HepG2 (cell line): ENCODE measurements around the gene PADI2. TPM values are rescaled to one million over a fixed set of nuclear protein-coding genes. Genes with fewer than 3 reads are reported as not detected.

ENCODE experiments used
- ATAC-seq: fragments of 200-7000 bp; cut with Tn5 transposase; 3 replicates; pipeline ENCODE4 v1.9.1; 2020; ENCODE audit warnings: mild to moderate bottlenecking, moderate library complexity
- BruUV-seq: library from RNA; stranded (reverse); fragments of 400-500 nt; replicated peaks from 2 replicates; lab custom pipeline; 2021; lab: Mats Ljungman, UMichigan
- CTCF ChIA-PET: fragments of 300-600 bp; formaldehyde crosslinking; extraction: SDS; loops from one replicate; lab custom pipeline; 2021; ENCODE audit warnings: low total read pairs, inconsistent platforms, low intra/inter-chr PET ratio; lab: Yijun Ruan, JAX
- POLR2A ChIA-PET: fragments of 350-600 bp; sonication (Branson Sonifier 250); formaldehyde crosslinking; loops from one replicate; lab custom pipeline; 2020; ENCODE audit warnings: antibody characterized with exemption, inconsistent platforms; lab: Yijun Ruan, JAX
- DNase-seq: peaks from one replicate; pipeline ENCODE4 v3.0.0-alpha.2; 2015; ENCODE audit warnings: low spot score
- FAIRE-seq: peaks from 3 replicates; lab custom pipeline; 2011; peaks lifted over from hg19 to GRCh38; lab: Jason Lieb, UNC
- H2AFZ ChIP-seq: one replicate; pipeline ENCODE4 v1.6.1; 2011; ENCODE audit warnings: low read length, inconsistent platforms
- H3K27ac ChIP-seq: fragments of 300-600 bp; 3 replicates; pipeline ENCODE4 v1.8.0; 2011; ENCODE audit warnings: mixed run types, mild to moderate bottlenecking, mixed read lengths, low read length, inconsistent platforms; ENCODE audit not compliant: insufficient read depth; ENCODE audit errors: extremely low read length
- H3K27me3 ChIP-seq, 2 experiments: fragments of 200-600 bp in 1 of 2; 2 replicates in 1 of 2; 3 replicates in 1 of 2; pipeline versions ENCODE4 v1.6.0 to v1.8.0; 2011; ENCODE audit warnings: low read length in 2 of 2, mild to moderate bottlenecking in 2 of 2, moderate library complexity in 2 of 2, inconsistent platforms in 1 of 2; ENCODE audit not compliant: insufficient read depth in 2 of 2, control insufficient read depth in 1 of 2
- H3K36me3 ChIP-seq, 2 experiments: fragments of 200-600 bp in 1 of 2; replicated peaks in 1 of 2; 2 replicates in 1 of 2; 3 replicates in 1 of 2; pipeline versions ENCODE4 v1.5.1 to v1.8.0; 2011; ENCODE audit warnings: low read length in 2 of 2, inconsistent platforms in 1 of 2; ENCODE audit not compliant: insufficient read depth in 2 of 2, control insufficient read depth in 1 of 2
- H3K4me1 ChIP-seq: 2 replicates; pipeline ENCODE4 v1.5.1; 2012; ENCODE audit warnings: low read length, inconsistent platforms; ENCODE audit not compliant: insufficient read depth
- H3K4me2 ChIP-seq: 2 replicates; pipeline ENCODE4 v1.6.0; 2011; ENCODE audit warnings: low read depth, low read length, inconsistent platforms
- H3K4me3 ChIP-seq, 3 experiments: fragments of 200-600 bp in 1 of 3; sonication (generic), shearing (Covaris generic) in 1 of 3; replicated peaks in 1 of 3; 2 replicates each; pipeline ENCODE4 v1.5.1; 2011 to 2016; ENCODE audit warnings: low read length in 3 of 3, inconsistent platforms in 2 of 3, low read depth in 2 of 3, mild to moderate bottlenecking in 2 of 3, control low read depth in 1 of 3, mixed read lengths in 1 of 3; ENCODE audit not compliant: insufficient read depth in 1 of 3
- H3K79me2 ChIP-seq: one replicate; pipeline ENCODE4 v1.6.1; 2011; ENCODE audit warnings: low read length, inconsistent platforms; ENCODE audit not compliant: insufficient read depth
- H3K9ac ChIP-seq: 2 replicates; pipeline ENCODE4 v1.6.0; 2011; ENCODE audit warnings: mild to moderate bottlenecking, low read depth, low read length, inconsistent platforms; ENCODE audit not compliant: insufficient read depth
- H3K9me3 ChIP-seq: 2 replicates; pipeline ENCODE4 v1.5.1; 2012; ENCODE audit warnings: mild to moderate bottlenecking, low read length
- H4K20me1 ChIP-seq: 2 replicates; pipeline ENCODE4 v1.6.0; 2011; ENCODE audit warnings: inconsistent platforms, mild to moderate bottlenecking, low read length, moderate library complexity; ENCODE audit not compliant: insufficient read depth
- CBX5 ChIP-seq: sonication (generic); formaldehyde crosslinking; IDR thresholded peaks from 2 replicates; pipeline ENCODE4 v1.4.0; 2020; ENCODE audit warnings: missing genetic modification reagents, borderline replicate concordance
- CEBPB ChIP-seq: IDR thresholded peaks from 2 replicates; pipeline ENCODE4 v1.6.1; 2011; ENCODE audit warnings: low read depth, low read length, improper control_type of control experiment, borderline replicate concordance
- FOXO1 ChIP-seq: sonication (generic); formaldehyde crosslinking; IDR thresholded peaks from 2 replicates; pipeline ENCODE4 v1.4.0; 2020; ENCODE audit warnings: missing genetic modification reagents
- IRF9 ChIP-seq: sonication (generic); formaldehyde crosslinking; IDR thresholded peaks from 2 replicates; pipeline ENCODE4 v1.8.0; 2022; ENCODE audit warnings: missing genetic modification reagents, mild to moderate bottlenecking, borderline replicate concordance
- MATR3 ChIP-seq: sonication (generic); formaldehyde crosslinking; IDR thresholded peaks from 2 replicates; pipeline ENCODE4 v1.4.0; 2020; ENCODE audit warnings: missing genetic modification reagents
- MLLT10 ChIP-seq: sonication (generic); formaldehyde crosslinking; IDR thresholded peaks from 2 replicates; pipeline ENCODE4 v1.4.0; 2020; ENCODE audit warnings: missing genetic modification reagents
- NFKBIZ ChIP-seq: IDR thresholded peaks from 2 replicates; pipeline ENCODE4 v1.6.1; 2018; ENCODE audit warnings: missing genetic modification reagents, missing compliant biosample characterization
- PHB2 ChIP-seq: fragments of 450-650 bp; IDR thresholded peaks from 2 replicates; pipeline ENCODE4 v1.6.1; 2018; ENCODE audit not compliant: partially characterized antibody
- RFX5 ChIP-seq: IDR thresholded peaks from 2 replicates; pipeline ENCODE4 v1.6.1; 2011; ENCODE audit warnings: low read depth, low read length, improper control_type of control experiment
- SSRP1 ChIP-seq: IDR thresholded peaks from 2 replicates; pipeline ENCODE4 v1.6.1; 2016; ENCODE audit warnings: control low read depth
- TFDP1 ChIP-seq: IDR thresholded peaks from 2 replicates; pipeline ENCODE4 v1.6.1; 2016; ENCODE audit warnings: missing compliant biosample characterization, missing genetic modification reagents, borderline replicate concordance
- ZHX1 ChIP-seq: sonication (generic); formaldehyde crosslinking; IDR thresholded peaks from 2 replicates; pipeline ENCODE4 v1.8.1; 2022; ENCODE audit warnings: low read depth, mild to moderate bottlenecking, missing genetic modification reagents
- ZNF577 ChIP-seq: sonication (generic); formaldehyde crosslinking; IDR thresholded peaks from 2 replicates; pipeline ENCODE4 v1.4.0; 2020; ENCODE audit warnings: mild to moderate bottlenecking, low read depth, missing genetic modification reagents, borderline replicate concordance
- ZNF607 ChIP-seq: sonication (generic); formaldehyde crosslinking; IDR thresholded peaks from 2 replicates; pipeline ENCODE4 v1.5.1; 2020; ENCODE audit warnings: missing genetic modification reagents, mild to moderate bottlenecking, borderline replicate concordance
- ZNF7 ChIP-seq: IDR thresholded peaks from 2 replicates; pipeline ENCODE4 v1.6.1; 2016; ENCODE audit warnings: missing biosample characterization, missing genetic modification reagents
- WGBS: methylation state at CpG from one replicate; pipeline ENCODE4 v1.1.6; 2017; ENCODE audit warnings: low lambda C conversion rate; 5-methylcytosine and 5-hydroxymethylcytosine counted together
- in situ Hi-C: cut with HindIII; loops from 2 replicates; pipeline ENCODE4 v1.10.0; 2017; ENCODE audit warnings: low pct_unique_long_range_greater_than_20kb; ENCODE audit not compliant: extremely low pct_ligation_motif_present
- intact Hi-C: fragments of 100-400 bp; cut with micrococcal nuclease; formaldehyde crosslinking; loops from one replicate; pipeline ENCODE4 v1.10.0; 2022; ENCODE audit not compliant: unreplicated experiment
- polyA plus RNA-seq, 8 experiments: library from polyadenylated mRNA; depleted of rRNA in 3 of 8; stranded (reverse) in 7 of 8; unstranded in 1 of 8; fragments of >200 nt; fragmentation: Illumina TruSeq in 4 of 8; extraction: Trizol in 4 of 8; gene quantifications; 2 replicates each; pipeline versions ENCODE4 v1.2.1 to v1.2.3, GENCODE V29; 2011 to 2016; ENCODE audit warnings: low read depth in 4 of 8, missing spikeins in 1 of 8, mixed read lengths in 1 of 8; ENCODE audit not compliant: insufficient read depth in 1 of 8
- total RNA-seq, 5 experiments: library from RNA; depleted of rRNA; stranded (reverse); fragments of >200 nt; fragmentation: Illumina TruSeq; extraction: Trizol; gene quantifications; 2 replicates each; pipeline ENCODE4 v1.2.3, GENCODE V29; 2016; ENCODE audit warnings: low read depth in 1 of 5

PADI2 gene
- total and polyA plus RNA-seq, 2 of the 13 experiments (the other 11 are each of a cell fraction or from before 2014, with no cell fraction given), result not detected

GRCh38 chr1:17149771-17150170 lies 30.5 kb upstream of the PADI2 start:
- Histone ChIP-seq H3K4me1 (no peaks in the 10 kb centered on the region), H3K27ac (no peak overlapping the region), H3K9me3 (peaks cover 7% of the 10 kb centered on the region; the same call in 1 of the 2 replicates), H3K36me3 (no peaks in the 10 kb centered on the region), H4K20me1 (no peaks in the 10 kb centered on the region), H3K4me3 (no peak overlapping the region)
- POLR2A ChIA-PET, result no interaction called here
- DNase-seq, result no peak
- no peak for FAIRE-seq
- no TSS peak for BruUV-seq
- WGBS, result 54% methylated on average over 8 of the region's 8 CpGs
- intact Hi-C loops, result no loop called here
- TF ChIP-seq MATR3 (CRISPR knock-in tag) (no peak), ZHX1 (no peak), CBX5 (CRISPR knock-in tag) (no peak), PHB2 (no peak), CEBPB (no peak), MLLT10 (CRISPR knock-in tag) (no peak), NFKBIZ (CRISPR knock-in tag) (no peak), ZNF607 (CRISPR knock-in tag) (no peak), ZNF577 (CRISPR knock-in tag) (no peak), FOXO1 (CRISPR knock-in tag) (no peak), TFDP1 (no peak), SSRP1 (CRISPR knock-in tag) (no peak), ZNF7 (CRISPR knock-in tag) (no peak), IRF9 (no peak), RFX5 (no peak)
- TF ChIP-seq, all 625 proteins: peak for 0
- Histone ChIP-seq H2AFZ (no peak overlapping the region), H3K4me2 (no peak overlapping the region), H3K79me2 (no peaks in the 10 kb centered on the region), H3K9ac (no peak overlapping the region), H3K27me3 (no peaks in the 10 kb centered on the region; a peak in 1 of 5 replicates)
- no peak for ATAC-seq
- CTCF ChIA-PET, result no interaction called here
- in situ Hi-C loops, result no loop called here
